GM13976 (cell line): ENCODE data around the gene TP53INP2.

ENCODE experiments used
- DNase-seq: peaks from one replicate; pipeline ENCODE4 v3.0.0; 2012; ENCODE audit warnings: low spot score
- in situ Hi-C: fragments of 300-500 bp; cut with MboI; formaldehyde crosslinking; loops from one replicate; pipeline ENCODE4 v1.12.0; 2022; ENCODE audit warnings: low sequenced_read_pairs, mixed read lengths, inconsistent platforms; ENCODE audit not compliant: unreplicated experiment
- TF ChIP-seq, protein P1 (sequence below): IDR thresholded peaks from 2 replicates; pipeline ENCODE4 v1.5.1; 2012; ENCODE audit warnings: borderline replicate concordance, mild to moderate bottlenecking; ENCODE audit not compliant: insufficient read depth; ENCODE audit errors: extremely low read depth, missing control alignments, control extremely low read depth

Gene TP53INP2

DNA sequence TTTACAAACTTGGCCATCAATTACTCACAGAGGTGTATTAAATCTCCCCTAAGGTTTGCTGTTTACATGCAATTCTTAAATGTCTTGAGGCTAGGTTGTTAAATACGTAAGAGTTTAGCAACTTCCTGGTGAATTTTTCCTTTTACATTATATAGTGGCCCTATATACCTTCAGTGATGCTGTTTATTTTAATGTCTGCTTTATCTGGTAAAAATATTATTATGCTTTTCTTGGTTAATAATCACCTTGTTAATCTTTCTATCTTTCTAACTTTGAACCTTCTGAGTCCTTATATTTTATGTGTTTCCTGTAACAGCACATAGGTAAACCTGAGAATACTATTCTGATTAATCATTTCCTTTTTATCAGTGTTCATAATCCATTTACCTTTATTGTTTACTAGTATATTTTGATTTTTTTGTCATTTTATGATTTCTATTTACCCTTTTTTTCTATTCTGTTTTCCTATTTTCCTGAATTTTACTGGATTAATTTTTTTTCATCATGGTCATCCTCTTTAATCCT, 57.9 kb downstream of the TP53INP2 start:
- TF ChIP-seq, protein P1, sequence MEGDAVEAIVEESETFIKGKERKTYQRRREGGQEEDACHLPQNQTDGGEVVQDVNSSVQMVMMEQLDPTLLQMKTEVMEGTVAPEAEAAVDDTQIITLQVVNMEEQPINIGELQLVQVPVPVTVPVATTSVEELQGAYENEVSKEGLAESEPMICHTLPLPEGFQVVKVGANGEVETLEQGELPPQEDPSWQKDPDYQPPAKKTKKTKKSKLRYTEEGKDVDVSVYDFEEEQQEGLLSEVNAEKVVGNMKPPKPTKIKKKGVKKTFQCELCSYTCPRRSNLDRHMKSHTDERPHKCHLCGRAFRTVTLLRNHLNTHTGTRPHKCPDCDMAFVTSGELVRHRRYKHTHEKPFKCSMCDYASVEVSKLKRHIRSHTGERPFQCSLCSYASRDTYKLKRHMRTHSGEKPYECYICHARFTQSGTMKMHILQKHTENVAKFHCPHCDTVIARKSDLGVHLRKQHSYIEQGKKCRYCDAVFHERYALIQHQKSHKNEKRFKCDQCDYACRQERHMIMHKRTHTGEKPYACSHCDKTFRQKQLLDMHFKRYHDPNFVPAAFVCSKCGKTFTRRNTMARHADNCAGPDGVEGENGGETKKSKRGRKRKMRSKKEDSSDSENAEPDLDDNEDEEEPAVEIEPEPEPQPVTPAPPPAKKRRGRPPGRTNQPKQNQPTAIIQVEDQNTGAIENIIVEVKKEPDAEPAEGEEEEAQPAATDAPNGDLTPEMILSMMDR, result no peak
- DNase-seq, result no peak
- in situ Hi-C loops, result loop anchor here (10.0 kb wide), 1 partner anchor 227 kb away; no protein-coding TSS in a partner anchor
